ENCODE results near the gene DNAH6. TPM values are rescaled to one million over a fixed set of nuclear protein-coding genes. Genes with fewer than 3 reads are reported as not detected.

DNAH6 gene
- total RNA-seq, 1 experiment from 2014 or later = 1.6 TPM

DNA sequence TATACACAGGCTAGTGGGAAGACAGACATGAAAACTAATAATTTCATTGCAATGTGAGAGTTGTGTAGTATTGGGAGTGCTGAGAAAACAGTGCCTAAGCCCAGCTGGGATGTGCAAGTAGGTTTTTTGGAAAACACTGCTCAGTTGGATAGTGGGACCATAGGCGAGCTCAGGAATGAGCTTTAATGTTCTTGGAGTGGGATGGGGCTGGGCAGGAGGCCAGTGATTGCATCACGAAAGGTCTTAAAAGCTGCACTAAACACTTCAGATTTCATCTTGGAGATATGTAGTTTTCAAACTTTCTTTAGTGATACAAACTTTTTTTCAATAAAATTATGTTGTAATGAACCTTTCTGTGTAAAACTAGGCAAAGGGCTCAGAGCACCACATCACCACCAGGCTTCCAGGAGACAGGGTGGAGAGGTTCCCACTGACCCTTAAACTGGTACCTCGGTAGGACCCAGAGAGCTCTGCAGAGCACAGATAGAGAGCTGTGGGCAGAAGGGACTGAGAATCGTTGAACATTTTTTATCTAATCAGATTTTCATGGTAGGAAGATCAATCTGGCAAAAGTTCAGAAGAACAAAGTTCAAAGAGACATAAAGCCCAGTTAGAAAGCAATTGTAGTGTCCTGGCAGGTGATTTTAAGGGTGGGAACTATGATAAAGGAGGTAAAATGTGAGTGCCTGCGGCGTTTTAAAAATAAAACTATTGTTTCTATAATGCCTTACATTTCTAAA is 188.4 kb downstream of the DNAH6 start:
- Histone ChIP-seq H3K79me2 (ENCODE audit: insufficient read depth, low read length) (no peaks in the 10 kb centered on the region), H3K27me3 (ENCODE audit: insufficient read depth, low read length) (no peaks in the 10 kb centered on the region), H3K4me3 (replicated peaks in 1 of 2; ENCODE audit: low read depth in 1 of 2, low read length in 2 of 2) (no peak overlapping the region), H2AFZ (ENCODE audit: low read depth, low read length, poor library complexity, severe bottlenecking) (no peak overlapping the region), H3K27ac (ENCODE audit: low read depth, low read length) (no peak overlapping the region), H3K36me3 (ENCODE audit: control insufficient read depth in 1 of 2, insufficient read depth in 2 of 2, low read length in 2 of 2) (no peaks in the 10 kb centered on the region), H4K20me1 (ENCODE audit: insufficient read depth) (no peaks in the 10 kb centered on the region), H3K4me1 (ENCODE audit: control insufficient read depth in 1 of 2, insufficient read depth in 2 of 2, low read length in 2 of 2) (no peaks in the 10 kb centered on the region), H3K9ac (ENCODE audit: low read length) (no peak overlapping the region), H3K9me3 (ENCODE audit: control insufficient read depth in 1 of 2, insufficient read depth in 1 of 2, low read depth in 1 of 2, low read length in 2 of 2) (peaks cover 0 to 4% of the 10 kb centered on the region in 2 experiments; a peak in 1 of 4 replicates), H3K4me2 (ENCODE audit: low read length) (no peak overlapping the region), H3K9me2 (ENCODE audit: insufficient read depth) (no peaks in the 10 kb centered on the region)
- CTCF ChIA-PET = no interaction called here
- DNase-seq (ENCODE audit: low read depth, low spot score) (no peak), ATAC-seq (no peak)
- TF ChIP-seq SIN3A (IDR thresholded peaks at IDR 0.05; ENCODE audit: low read depth) (no peak), TCF7L2 (IDR thresholded peaks at IDR 0.05; ENCODE audit: borderline replicate concordance, extremely low read depth, insufficient read depth, insufficient read length) (no peak), SP1 (IDR thresholded peaks at IDR 0.05; ENCODE audit: low read depth) (no peak), POLR2AphosphoS5 (IDR thresholded peaks at IDR 0.05; ENCODE audit: low read depth, low read length) (no peak), REST (IDR thresholded peaks at IDR 0.05; ENCODE audit: low read depth) (no peak), ZNF274 (IDR thresholded peaks at IDR 0.05; ENCODE audit: low read depth, low read length) (no peak), RAD21 (IDR thresholded peaks at IDR 0.05; ENCODE audit: low read depth) (no peak), ELF1 (IDR thresholded peaks at IDR 0.05; ENCODE audit: borderline replicate concordance, low read depth) (no peak), YY1 (IDR thresholded peaks at IDR 0.05; ENCODE audit: extremely low read depth, insufficient replicate concordance, low read depth, low read length) (no peak), CBX3 (IDR thresholded peaks at IDR 0.05; ENCODE audit: low read depth) (no peak), SRF (IDR thresholded peaks at IDR 0.05; ENCODE audit: low read depth) (no peak), EZH2 (IDR thresholded peaks at IDR 0.05) (no peak), EGR1 (IDR thresholded peaks at IDR 0.05; ENCODE audit: low read depth) (no peak), CEBPB (IDR thresholded peaks at IDR 0.05; ENCODE audit: low read depth) (no peak)
- intact Hi-C loops (cut with micrococcal nuclease) = no loop called here
- RAD21 ChIA-PET (ENCODE audit: low non-redundant PET in 1 of 2, low total read pairs in 2 of 2, uncharacterized antibody in 2 of 2, unreplicated experiment in 2 of 2) = no interaction called here
- POLR2A ChIA-PET = no interaction called here
- no TSS peak for BruUV-seq (replicated peaks)
